RKO (cell line): ENCODE results near the gene RPTOR.

ENCODE experiments used
- DNase-seq: peaks from one replicate; pipeline ENCODE4 v3.0.0-alpha.2; 2016; ENCODE audit warnings: low spot score

Gene RPTOR

GRCh38 chr17:80931421-80932265, 387.0 kb downstream of the RPTOR start:
- DNase-seq, result no peak

DNA sequence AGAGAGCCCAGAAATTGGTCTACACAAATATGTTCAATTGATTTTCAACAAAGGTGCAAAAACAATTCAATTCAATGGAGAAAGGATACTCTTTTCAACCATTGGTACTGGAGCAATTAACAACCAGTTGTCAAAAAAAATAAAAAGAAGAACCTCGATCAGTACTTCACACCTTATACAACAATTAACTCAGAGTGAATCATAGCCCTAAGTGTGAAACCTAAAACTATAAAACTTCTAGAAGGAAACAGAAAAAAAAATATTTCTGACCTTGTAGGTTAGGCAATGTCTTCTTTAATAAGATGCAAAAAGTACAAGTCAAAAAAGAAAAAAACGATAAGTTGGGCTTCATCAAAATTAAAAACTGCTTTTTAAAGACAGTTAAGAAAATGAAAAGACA, 390.9 kb downstream of the RPTOR start:
- no peak for DNase-seq

DNA sequence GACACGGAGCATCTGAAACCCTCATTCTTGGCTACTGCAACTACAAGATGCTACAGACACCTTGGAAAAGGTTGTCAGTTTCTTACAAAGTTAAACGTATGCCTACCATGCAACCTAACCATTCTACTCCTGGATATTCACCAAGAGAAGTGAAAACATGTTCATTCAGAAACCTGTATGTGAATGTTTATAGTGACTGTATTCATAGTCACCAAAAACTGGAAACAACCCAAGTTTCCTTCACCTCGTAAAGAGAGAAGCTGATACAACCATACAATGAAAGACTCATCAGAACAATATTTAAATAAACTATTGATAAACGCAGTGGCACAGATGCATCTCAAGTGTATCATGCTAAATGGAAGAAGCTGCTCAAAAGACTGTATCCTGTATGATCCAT, 391.6 kb downstream of the RPTOR start:
- no peak for DNase-seq

- no peak for DNase-seq
These were observed 392.1 kb downstream of the RPTOR start for GRCh38 chr17:80936723-80937122.

- no peak for DNase-seq
These were observed 393.1 kb downstream of the RPTOR start for GRCh38 chr17:80937462-80938381.

DNA sequence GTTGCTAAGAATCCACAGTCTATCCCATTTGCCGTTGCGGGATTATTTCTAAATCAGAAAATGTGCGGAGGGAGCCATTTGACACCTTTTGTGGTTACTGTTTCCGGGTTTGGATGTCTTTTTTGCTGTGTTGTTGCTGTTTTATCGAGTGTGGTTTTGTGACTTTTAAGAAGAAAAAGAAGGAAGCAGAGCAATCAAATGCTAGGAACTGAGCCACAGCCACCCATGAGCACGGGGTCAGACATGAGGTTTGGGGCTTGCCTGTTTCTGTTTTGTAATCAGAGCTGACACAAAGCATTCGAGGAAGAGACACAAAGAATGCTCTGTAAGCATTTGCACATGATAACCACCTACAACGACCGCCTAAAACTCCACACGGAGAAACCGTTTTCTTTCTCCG, 393.9 kb downstream of the RPTOR start:
- DNase-seq, result no peak

DNA sequence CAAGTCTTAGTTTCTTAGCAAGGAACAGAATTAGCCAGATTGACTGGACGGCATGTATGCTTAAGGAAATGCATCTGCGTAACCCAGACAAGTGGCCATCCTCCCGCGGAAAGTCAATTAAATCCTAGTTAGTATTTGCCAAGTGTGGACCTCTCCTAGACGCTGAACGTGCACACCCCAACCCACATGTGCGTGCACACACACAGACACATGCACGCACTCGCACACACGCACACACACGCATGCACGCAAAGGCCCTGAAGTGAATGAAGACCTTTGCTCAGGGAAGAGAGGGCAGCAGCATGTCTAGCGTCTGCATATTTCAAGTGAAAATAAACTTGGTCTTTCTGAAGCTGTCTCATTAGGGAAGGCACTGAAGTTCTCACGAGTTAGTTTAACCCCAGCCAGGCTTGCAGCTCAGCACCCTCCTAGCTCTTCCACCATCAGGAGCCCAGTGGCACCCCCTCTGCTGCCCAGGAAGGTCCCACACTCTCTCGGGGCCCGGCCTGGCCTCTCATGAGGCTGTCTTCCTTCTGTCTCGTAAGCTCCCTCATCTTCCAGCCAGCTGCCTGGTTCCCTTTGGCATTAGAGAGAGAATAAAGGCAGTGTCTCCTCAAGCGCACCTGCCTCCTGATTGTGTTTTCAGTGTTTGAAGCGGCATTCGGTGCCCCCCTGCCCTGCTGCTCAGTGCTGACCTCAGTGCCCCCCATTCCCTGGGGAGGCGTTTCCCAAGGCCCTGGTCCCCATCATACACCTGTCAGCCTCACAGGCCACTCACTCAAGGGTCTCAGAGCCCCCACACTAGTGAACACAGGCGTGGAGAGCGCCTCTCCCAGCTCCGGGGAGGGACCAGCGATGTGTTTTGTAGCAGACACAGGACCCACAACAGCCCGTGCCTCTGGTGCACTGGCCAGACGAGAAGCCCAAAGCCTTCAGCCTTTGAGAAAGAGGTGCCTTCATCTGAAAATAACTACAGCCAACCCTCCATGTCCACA, 394.8 kb downstream of the RPTOR start:
- DNase-seq, result no peak

DNA sequence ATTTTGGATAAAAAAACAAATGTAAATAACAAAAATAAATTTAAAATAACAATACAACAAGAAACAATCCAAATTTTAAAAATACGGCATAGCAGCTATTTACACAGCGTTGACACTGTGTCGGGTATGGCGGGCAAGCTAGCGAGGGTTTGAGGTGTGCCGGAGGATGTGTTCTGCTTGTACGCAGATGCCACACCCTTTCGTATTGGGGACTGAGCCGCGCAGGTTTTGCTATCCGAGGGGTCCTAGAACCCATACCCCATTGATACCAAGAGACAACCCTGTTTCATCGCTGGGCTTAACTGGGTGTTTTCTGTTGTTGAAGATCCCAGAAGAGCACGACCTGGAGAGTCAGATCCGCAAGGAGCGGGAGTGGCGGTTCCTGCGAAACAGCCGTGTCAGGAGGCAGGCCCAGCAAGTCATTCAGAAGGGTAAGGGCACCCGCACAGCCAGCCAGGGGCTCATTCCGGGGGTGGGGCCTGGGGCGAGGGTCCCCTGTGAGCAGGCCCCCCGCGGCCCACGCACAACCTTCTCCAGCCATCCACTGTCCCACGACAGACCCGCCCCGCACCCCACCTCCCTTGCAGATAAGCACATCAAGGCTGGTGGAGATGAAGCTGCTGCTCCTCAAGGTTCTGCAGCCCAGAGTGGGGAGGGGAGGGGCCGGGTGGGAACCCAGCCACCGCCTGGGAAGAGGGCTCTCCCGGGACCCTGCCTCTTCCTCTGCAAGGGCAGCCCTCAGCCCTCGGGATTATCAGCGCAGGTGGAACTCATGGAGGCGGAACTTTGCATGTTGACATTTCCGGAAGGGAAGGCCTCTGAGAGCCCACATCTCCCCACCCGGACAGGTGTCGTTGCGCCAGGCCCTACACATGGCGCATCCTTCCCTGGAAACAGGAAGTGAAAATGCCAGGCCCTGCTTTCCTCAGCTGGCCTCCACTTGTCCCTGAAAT, 395.8 kb downstream of the RPTOR start:
- no peak for DNase-seq

- no peak for DNase-seq
These were observed 396.5 kb downstream of the RPTOR start for GRCh38 chr17:80941171-80941570.

DNA sequence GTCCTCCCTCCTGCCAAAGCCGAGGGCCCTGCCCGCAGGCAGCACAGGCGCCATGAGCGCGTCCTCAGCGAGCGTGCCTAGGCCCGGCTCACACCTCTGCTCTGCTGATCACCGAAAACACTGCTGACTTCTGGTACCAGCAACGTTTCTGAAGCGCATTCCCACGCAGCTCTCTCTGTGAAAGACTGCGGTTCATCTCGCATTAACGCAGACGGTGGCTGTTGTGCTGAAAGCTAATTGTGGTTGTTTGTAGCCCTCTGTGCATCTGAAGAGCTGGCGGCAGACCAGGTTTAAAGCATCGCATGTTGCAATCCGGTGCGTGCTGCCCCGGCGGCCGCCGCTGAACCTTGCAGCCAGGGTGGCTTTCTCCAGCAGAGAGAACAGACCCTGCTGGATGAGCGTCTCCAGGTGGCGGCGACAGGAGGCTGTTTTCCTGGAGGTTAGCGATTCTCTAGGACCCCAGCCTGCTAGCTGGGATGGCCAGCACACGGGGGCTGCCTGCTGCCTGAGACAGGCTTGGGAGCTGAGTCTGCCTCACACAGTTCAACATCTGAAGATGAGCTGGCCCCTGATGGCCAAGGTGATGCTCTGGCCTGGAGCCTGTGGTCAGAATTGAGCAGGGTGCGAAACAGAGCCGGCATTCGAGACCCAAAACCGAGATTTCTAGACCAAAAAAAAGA, 397.2 kb downstream of the RPTOR start:
- no peak for DNase-seq

- DNase-seq, result no peak
These were observed 398.0 kb downstream of the RPTOR start for GRCh38 chr17:80942423-80943345.

DNA sequence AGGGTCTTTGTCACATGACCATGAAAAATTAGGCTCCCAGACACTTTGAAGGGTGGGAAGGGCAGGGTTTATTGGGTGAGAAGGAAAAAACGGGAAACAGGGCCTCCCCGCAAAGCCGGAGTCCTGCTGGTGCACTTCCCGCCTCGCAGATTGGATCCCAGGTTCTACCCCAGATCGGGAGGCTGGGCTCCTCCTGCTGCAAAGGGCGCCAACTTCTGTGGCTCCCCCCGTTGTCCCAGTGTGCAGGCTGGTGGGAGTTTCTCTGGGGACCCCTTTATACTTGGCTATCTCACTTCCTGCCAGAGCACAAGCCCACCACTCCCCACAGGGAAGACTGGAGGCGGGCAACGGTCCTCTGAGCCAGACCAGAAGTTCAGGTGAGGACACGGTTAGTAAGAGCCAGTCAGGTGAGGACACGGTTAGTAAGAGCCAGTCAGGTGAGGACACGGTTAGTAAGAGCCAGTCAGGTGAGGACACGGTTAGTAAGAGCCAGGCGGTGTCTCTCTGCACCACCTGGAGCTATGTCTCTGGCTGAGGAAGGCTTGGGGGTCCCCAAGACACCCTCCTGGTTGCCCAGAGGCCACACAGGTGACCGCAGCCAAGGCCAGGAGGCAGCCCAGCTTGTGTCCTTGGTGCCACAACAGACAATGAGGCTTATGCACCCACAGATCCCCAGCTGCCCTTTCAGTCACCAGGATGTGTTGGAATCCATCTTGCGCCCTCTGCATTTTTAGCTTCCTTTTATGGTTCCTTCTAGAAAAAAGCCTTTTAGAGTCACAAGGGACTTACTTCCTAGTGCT, 398.9 kb downstream of the RPTOR start:
- no peak for DNase-seq

- DNase-seq, result no peak
These were observed 399.7 kb downstream of the RPTOR start for GRCh38 chr17:80944326-80944725.

- no peak for DNase-seq
These were observed 401.1 kb downstream of the RPTOR start for GRCh38 chr17:80945736-80946135.

- DNase-seq, result no peak
These were observed 401.8 kb downstream of the RPTOR start for GRCh38 chr17:80946449-80946848.

DNA sequence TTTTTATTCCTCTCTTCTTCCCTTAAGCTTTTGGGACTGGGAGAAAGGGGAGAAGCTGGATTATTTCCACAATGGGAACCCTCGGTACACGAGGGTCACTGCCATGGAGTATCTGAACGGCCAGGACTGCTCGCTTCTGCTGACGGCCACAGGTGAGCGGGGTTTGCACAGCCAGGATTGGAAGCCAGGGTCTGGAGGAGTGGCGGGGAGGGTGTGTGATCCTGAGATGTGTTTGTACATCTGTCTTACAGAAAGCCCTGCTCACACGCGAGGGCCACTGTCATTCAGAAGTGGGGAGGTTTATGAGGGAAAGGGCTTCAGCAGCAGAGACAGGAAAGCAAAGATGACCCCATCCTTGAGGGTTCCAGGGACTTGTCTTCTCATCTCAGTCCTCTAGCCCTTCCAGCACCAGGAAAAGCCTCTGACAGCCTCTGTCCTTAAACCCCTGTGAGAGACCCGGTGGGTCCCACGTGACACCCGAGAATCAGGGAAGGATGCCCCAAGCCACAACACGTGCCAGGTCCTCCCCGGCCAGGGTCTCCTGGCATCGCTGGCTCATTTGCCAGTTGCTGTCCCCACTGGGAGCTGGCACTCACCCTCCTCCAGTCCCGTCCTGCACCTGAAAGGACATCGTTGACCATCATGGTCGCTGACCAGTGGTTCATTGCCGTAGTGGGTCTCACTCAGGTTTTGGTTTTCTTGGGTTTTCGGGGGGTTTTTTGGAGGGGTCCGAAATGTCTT, 402.7 kb downstream of the RPTOR start:
- no peak for DNase-seq
